ENCODE results near the gene MSH5.

MSH5 gene

GRCh38 chr6:31720196-31720770 lies 19.5 kb upstream of the MSH5 start:
- no peaks in the 10 kb centered on the region for H3K79me2 ChIP-seq (ENCODE audit: insufficient read depth, low read length)
- no peaks in the 10 kb centered on the region for H3K4me1 ChIP-seq (ENCODE audit: insufficient read depth, low read length, severe bottlenecking)
- H3K27me3 ChIP-seq (ENCODE audit: insufficient read depth, low read length), result peaks cover 3% of the 10 kb centered on the region; the same call in 1 of the 2 replicates
- no peak overlapping the region for H3K4me3 ChIP-seq (ENCODE audit: low read depth, low read length, poor library complexity, severe bottlenecking)
- no peaks in the 10 kb centered on the region for H3K9me2 ChIP-seq (ENCODE audit: low read depth, low read length)
- H3K9me3 ChIP-seq (ENCODE audit: low read length), result no peaks in the 10 kb centered on the region
- no peak overlapping the region for H3K27ac ChIP-seq (ENCODE audit: low read depth, low read length, poor library complexity, severe bottlenecking)
- no peak overlapping the region for H3K4me2 ChIP-seq (ENCODE audit: low read length)
- no peak overlapping the region for H2AFZ ChIP-seq (ENCODE audit: low read length)
- H3K9ac ChIP-seq (ENCODE audit: low read length), result no peak overlapping the region
- TF ChIP-seq, protein P1, sequence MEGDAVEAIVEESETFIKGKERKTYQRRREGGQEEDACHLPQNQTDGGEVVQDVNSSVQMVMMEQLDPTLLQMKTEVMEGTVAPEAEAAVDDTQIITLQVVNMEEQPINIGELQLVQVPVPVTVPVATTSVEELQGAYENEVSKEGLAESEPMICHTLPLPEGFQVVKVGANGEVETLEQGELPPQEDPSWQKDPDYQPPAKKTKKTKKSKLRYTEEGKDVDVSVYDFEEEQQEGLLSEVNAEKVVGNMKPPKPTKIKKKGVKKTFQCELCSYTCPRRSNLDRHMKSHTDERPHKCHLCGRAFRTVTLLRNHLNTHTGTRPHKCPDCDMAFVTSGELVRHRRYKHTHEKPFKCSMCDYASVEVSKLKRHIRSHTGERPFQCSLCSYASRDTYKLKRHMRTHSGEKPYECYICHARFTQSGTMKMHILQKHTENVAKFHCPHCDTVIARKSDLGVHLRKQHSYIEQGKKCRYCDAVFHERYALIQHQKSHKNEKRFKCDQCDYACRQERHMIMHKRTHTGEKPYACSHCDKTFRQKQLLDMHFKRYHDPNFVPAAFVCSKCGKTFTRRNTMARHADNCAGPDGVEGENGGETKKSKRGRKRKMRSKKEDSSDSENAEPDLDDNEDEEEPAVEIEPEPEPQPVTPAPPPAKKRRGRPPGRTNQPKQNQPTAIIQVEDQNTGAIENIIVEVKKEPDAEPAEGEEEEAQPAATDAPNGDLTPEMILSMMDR (IDR thresholded peaks at IDR 0.05; ENCODE audit: low read length), result no peak
- TF ChIP-seq EZH2 (IDR thresholded peaks at IDR 0.05; ENCODE audit: borderline replicate concordance, low read length), result no peak
- no peaks in the 10 kb centered on the region for H4K20me1 ChIP-seq (ENCODE audit: insufficient read depth, low read length)
- H3F3A ChIP-seq (ENCODE audit: insufficient read depth, low read length), result 0 out of 2 replicates have a peak, but pooled peaks cover 4% of the 10 kb centered on the region
- no peaks in the 10 kb centered on the region for H3K36me3 ChIP-seq (ENCODE audit: insufficient read depth, low read length)

DNA sequence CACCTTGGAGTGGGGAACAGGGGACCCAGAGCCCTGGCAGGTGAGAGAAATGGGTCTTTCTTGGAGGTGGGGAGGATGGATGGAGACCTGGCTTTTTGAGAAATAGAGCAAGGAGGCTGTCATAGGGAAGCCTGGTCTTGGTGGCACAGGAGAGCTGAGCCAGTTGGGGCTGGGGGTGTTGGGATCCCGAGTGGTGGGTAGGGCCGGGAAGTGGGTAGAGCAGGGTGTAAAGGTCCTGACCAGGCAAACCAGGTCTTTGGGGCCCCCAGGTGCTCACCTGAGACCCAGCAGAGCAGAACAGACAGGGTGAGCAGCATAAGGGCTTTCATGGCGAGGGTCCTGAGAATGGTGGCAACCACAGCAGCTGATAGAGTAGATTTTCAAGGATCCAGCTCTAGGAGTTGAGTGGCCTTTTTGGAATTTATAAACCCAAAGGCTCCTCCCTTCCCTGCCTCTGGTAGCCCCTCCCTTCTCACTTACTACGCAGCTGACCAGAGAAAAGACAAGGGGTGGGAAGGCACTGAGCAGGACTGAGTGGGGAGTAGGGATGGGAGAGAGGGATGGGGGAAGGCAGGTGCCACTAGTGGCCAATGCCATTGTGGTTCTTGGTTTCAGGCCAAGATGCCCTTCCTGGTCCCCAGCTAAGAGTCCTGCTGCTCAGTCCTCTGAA lies 18.3 kb upstream of the MSH5 start, which contains the start of gene LY6G6C:
Gene LY6G6C, minus strand, starts transcription at position 396 of the 670 bp plus-strand sequence. Its CDS starts 67 bp downstream, at position 329.
- Histone ChIP-seq H2AFZ (ENCODE audit: low read length) (no peak within 1 kb of the TSS), H3K9me2 (ENCODE audit: low read depth, low read length) (no peaks in the 10 kb centered on the region), H3K27ac (ENCODE audit: low read depth, low read length, poor library complexity, severe bottlenecking) (no peak within 1 kb of the TSS), H3K36me3 (ENCODE audit: insufficient read depth, low read length) (peaks cover 8% of the 10 kb centered on the region; the same call in 1 of the 2 replicates), H3K27me3 (ENCODE audit: insufficient read depth, low read length) (0 out of 2 replicates have a peak, but pooled peaks cover 3% of the 10 kb centered on the region), H3K9me3 (ENCODE audit: low read length) (no peaks in the 10 kb centered on the region), H3K4me3 (ENCODE audit: low read depth, low read length, poor library complexity, severe bottlenecking) (no peak within 1 kb of the TSS), H3K4me2 (ENCODE audit: low read length) (no peak within 1 kb of the TSS), H3K79me2 (ENCODE audit: insufficient read depth, low read length) (no peaks in the 10 kb centered on the region), H3K4me1 (ENCODE audit: insufficient read depth, low read length, severe bottlenecking) (peaks cover 1% of the 10 kb centered on the region), H4K20me1 (ENCODE audit: insufficient read depth, low read length) (no peaks in the 10 kb centered on the region), H3K9ac (ENCODE audit: low read length) (no peak within 1 kb of the TSS), H3F3A (ENCODE audit: insufficient read depth, low read length) (0 out of 2 replicates have a peak, but pooled peaks cover 4% of the 10 kb centered on the region)
- TF ChIP-seq EZH2 (IDR thresholded peaks at IDR 0.05; ENCODE audit: borderline replicate concordance, low read length), result no peak
- TF ChIP-seq, protein P1 (IDR thresholded peaks at IDR 0.05; ENCODE audit: low read length), result no peak

DNA sequence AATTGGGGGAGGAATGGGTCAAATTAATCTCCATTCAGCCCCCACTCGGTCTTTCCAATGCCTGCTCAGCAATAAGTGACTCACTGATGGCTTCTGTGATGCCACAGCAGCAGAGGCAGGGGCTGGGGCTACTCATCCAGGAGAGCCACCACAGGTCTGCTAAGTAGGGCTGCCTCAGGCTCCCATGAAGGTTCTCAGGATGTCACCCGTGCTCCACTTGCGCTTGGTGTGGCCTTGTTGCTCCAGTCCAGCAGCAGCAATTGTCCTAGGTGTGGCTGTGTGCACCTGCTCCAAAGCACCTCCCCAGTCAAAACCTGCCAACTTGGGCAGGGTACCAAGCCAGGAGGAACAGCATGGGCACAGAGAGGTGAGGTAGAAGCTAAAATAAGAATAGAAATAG lies 17.6 kb upstream of the MSH5 start:
- Histone ChIP-seq H2AFZ (ENCODE audit: low read length) (no peak overlapping the region), H3K79me2 (ENCODE audit: insufficient read depth, low read length) (no peaks in the 10 kb centered on the region), H3K4me1 (ENCODE audit: insufficient read depth, low read length, severe bottlenecking) (peaks cover 8% of the 10 kb centered on the region), H4K20me1 (ENCODE audit: insufficient read depth, low read length) (no peaks in the 10 kb centered on the region), H3K9ac (ENCODE audit: low read length) (no peak overlapping the region), H3F3A (ENCODE audit: insufficient read depth, low read length) (0 out of 2 replicates have a peak, but pooled peaks cover under 1% of the 10 kb centered on the region), H3K36me3 (ENCODE audit: insufficient read depth, low read length) (peaks cover 8% of the 10 kb centered on the region; the same call in 1 of the 2 replicates), H3K27me3 (ENCODE audit: insufficient read depth, low read length) (0 out of 2 replicates have a peak, but pooled peaks cover 3% of the 10 kb centered on the region), H3K4me3 (ENCODE audit: low read depth, low read length, poor library complexity, severe bottlenecking) (no peak overlapping the region), H3K9me2 (ENCODE audit: low read depth, low read length) (no peaks in the 10 kb centered on the region), H3K4me2 (ENCODE audit: low read length) (no peak overlapping the region), H3K9me3 (ENCODE audit: low read length) (no peaks in the 10 kb centered on the region), H3K27ac (ENCODE audit: low read depth, low read length, poor library complexity, severe bottlenecking) (no peak overlapping the region)
- TF ChIP-seq, protein P1 (IDR thresholded peaks at IDR 0.05; ENCODE audit: low read length), result no peak
- TF ChIP-seq EZH2 (IDR thresholded peaks at IDR 0.05; ENCODE audit: borderline replicate concordance, low read length), result no peak

Data from OCI-LY1 (cell line).